ENCODE measurements around the gene OR8B4. TPM values are rescaled to one million over a fixed set of nuclear protein-coding genes. Genes with fewer than 3 reads are reported as not detected.
A peak's percentile ranks its signal among the peaks of the same experiment; 100 is the strongest.

Gene OR8B4, protein sequence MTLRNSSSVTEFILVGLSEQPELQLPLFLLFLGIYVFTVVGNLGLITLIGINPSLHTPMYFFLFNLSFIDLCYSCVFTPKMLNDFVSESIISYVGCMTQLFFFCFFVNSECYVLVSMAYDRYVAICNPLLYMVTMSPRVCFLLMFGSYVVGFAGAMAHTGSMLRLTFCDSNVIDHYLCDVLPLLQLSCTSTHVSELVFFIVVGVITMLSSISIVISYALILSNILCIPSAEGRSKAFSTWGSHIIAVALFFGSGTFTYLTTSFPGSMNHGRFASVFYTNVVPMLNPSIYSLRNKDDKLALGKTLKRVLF
- not detected in 2 replicates for total RNA-seq
- not detected in 2 replicates for polyA plus RNA-seq

DNA sequence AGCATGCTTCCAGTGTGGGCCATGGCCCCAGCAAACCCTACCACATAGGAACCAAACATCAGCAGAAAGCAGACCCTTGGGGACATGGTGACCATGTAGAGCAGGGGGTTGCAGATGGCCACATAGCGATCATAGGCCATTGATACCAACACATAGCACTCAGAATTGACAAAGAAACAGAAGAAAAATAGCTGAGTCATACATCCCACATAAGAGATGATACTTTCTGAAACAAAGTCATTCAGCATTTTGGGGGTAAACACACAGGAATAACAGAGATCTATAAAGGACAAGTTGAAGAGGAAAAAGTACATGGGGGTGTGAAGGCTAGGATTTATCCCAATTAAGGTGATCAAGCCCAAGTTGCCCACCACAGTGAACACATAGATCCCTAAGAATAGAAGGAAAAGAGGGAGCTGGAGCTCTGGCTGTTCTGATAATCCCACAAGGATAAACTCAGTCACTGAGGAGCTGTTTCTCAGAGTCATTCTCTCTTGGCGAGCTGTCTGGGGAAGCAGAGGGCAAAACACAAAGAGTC lies at the start of gene OR8B4:
TSS of gene OR8B4 (minus strand) at position 488 of the 538 bp plus-strand sequence. CDS start at position 488, 0 bp downstream.
- TF ChIP-seq, protein P1, sequence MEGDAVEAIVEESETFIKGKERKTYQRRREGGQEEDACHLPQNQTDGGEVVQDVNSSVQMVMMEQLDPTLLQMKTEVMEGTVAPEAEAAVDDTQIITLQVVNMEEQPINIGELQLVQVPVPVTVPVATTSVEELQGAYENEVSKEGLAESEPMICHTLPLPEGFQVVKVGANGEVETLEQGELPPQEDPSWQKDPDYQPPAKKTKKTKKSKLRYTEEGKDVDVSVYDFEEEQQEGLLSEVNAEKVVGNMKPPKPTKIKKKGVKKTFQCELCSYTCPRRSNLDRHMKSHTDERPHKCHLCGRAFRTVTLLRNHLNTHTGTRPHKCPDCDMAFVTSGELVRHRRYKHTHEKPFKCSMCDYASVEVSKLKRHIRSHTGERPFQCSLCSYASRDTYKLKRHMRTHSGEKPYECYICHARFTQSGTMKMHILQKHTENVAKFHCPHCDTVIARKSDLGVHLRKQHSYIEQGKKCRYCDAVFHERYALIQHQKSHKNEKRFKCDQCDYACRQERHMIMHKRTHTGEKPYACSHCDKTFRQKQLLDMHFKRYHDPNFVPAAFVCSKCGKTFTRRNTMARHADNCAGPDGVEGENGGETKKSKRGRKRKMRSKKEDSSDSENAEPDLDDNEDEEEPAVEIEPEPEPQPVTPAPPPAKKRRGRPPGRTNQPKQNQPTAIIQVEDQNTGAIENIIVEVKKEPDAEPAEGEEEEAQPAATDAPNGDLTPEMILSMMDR (IDR thresholded peaks at IDR 0.05; ENCODE audit: low read depth, low read length) = no peak
- Histone ChIP-seq H3K27me3 (peaks cover 4% of the 10 kb centered on the region), H3K4me1 (ENCODE audit: low read depth) (no peaks in the 10 kb centered on the region), H3K9me3 (ENCODE audit: low read depth) (no peaks in the 10 kb centered on the region), H3K27ac (no peak within 1 kb of the TSS), H3K36me3 (no peaks in the 10 kb centered on the region), H3K4me3 (no peak within 1 kb of the TSS)
- no peak for DNase-seq (ENCODE audit: low read depth in 1 of 2, low spot score in 1 of 2)

DNA sequence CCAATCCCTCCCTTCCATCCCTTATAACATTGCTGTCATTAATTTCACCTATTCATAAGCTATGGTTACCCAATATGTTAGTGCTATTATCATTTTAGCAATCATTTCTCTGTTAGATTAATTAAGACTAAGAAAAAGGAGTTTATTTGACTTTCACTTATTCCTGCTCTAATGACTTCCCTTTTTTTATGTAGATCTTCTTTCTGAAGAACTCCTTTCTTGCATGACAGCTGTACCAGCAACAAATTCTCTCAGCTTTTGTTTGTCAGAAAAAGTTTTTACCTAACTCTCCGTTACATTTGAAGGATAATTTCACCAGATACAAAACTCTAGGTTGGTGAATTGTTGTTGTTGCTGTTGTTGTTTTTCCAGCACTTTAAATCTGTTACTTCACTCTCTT lies 49.4 kb upstream of the OR8B4 start:
- Histone ChIP-seq H3K9me3 (ENCODE audit: low read depth) (no peaks in the 10 kb centered on the region), H3K27ac (no peak overlapping the region), H3K4me1 (ENCODE audit: low read depth) (no peaks in the 10 kb centered on the region), H3K27me3 (no peaks in the 10 kb centered on the region), H3K36me3 (no peaks in the 10 kb centered on the region), H3K4me3 (no peak overlapping the region)
- DNase-seq (ENCODE audit: low read depth in 1 of 2, low spot score in 1 of 2) = no peak
- TF ChIP-seq, protein P1 (IDR thresholded peaks at IDR 0.05; ENCODE audit: low read depth, low read length) = no peak

DNA sequence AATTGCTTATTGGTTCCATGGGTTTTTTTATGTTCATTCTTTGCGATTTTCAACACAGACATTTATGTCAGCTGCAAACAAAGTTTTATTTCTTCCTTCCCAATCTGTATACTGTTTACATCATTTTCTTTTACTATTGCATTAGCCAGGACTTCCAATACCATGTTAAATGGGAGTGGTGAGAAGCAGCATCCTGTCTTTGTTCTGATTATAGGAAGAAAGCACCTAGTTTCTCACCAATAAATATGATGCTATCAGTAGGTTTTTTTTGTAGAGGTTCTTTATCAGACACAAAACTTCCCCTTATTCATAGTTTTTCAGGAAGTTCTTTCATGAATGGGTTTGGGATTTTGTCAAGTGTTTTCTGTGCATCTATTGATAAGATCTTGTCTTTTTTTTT lies 48.8 kb upstream of the OR8B4 start:
- no peaks in the 10 kb centered on the region for H3K27me3 ChIP-seq
- no peak overlapping the region for H3K27ac ChIP-seq
- H3K9me3 ChIP-seq (ENCODE audit: low read depth) = no peaks in the 10 kb centered on the region
- no peaks in the 10 kb centered on the region for H3K36me3 ChIP-seq
- no peaks in the 10 kb centered on the region for H3K4me1 ChIP-seq (ENCODE audit: low read depth)
- TF ChIP-seq, protein P1 (IDR thresholded peaks at IDR 0.05; ENCODE audit: low read depth, low read length) = no peak
- DNase-seq (ENCODE audit: low read depth in 1 of 2, low spot score in 1 of 2) = no peak
- no peak overlapping the region for H3K4me3 ChIP-seq

DNA sequence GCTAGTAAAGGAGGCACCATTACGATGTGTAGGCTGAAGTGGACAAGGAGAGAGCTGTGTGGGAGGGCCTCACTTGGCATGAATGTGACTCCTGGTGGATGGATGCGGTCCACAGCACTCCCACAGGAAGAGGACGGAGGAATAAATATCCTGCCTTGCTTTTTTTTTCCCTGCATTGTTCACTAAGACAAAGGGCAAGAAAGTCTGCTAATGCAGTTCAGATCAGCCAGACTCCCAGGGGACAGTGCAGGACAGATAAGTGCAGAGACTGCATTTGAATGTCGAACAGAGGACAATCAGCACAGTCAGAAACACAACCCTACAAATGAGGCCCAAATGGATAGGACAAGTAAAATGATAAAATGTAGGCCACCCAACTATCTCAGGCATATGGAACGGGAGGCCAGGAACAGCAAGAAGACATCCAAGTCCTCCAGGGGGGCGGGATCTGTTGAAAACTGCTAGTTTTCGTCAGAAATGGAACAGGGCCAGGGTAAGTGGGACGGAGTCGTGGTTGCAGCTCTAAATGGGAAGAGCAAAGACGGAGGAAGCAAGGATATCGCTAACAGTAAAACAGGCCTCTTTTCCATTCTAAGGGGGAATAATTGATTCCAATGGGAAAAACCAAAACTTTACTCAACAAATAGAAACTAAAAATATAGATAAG lies 46.0 kb upstream of the OR8B4 start:
- TF ChIP-seq, protein P1 (IDR thresholded peaks at IDR 0.05; ENCODE audit: low read depth, low read length) = peak; percentile 16
- Histone ChIP-seq H3K4me3 (no peak overlapping the region), H3K4me1 (ENCODE audit: low read depth) (no peaks in the 10 kb centered on the region), H3K9me3 (ENCODE audit: low read depth) (no peaks in the 10 kb centered on the region), H3K36me3 (no peaks in the 10 kb centered on the region), H3K27ac (no peak overlapping the region), H3K27me3 (no peaks in the 10 kb centered on the region)
- DNase-seq (ENCODE audit: low read depth in 1 of 2, low spot score in 1 of 2) = peak in 1 of 2 donors; percentile 89

DNA sequence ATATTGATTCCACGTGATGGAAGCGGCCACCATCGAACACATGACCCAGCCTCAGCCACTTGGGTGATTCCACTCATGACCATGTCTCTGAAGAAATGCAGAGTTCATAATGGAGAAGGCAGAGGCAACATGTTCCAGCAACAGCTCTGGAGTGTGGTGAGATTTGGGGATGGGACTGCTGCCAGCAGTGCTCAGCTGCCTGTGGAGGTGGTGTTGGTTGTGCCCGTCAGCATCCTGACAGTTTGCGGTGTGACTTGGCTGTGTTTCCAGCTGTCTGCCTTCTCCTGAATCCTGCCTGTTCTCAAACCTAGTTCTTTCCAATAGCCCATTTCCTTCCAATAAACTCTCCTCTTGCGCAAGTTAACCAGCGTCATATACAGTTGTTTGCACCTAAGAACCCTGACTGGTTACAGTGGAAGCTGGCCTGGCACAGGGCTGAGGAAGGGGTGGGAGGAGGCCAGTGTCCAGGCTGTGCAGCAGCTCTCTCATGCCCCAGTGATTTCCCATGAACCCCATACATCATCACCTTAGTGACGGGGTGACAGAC lies 42.8 kb upstream of the OR8B4 start:
- Histone ChIP-seq H3K27me3 (no peaks in the 10 kb centered on the region), H3K4me1 (ENCODE audit: low read depth) (no peaks in the 10 kb centered on the region), H3K9me3 (ENCODE audit: low read depth) (no peaks in the 10 kb centered on the region), H3K27ac (no peak overlapping the region), H3K4me3 (no peak overlapping the region), H3K36me3 (no peaks in the 10 kb centered on the region)
- TF ChIP-seq, protein P1 (IDR thresholded peaks at IDR 0.05; ENCODE audit: low read depth, low read length) = no peak
- DNase-seq (ENCODE audit: low read depth in 1 of 2, low spot score in 1 of 2) = peak in 1 of 2 donors; percentile 90

All from cardiac muscle cell (in vitro differentiated cells and primary cell).